Stimulated activated naive CD8-positive, alpha-beta T cell treated with anti-CD3 and anti-CD28 coated beads, Interleukin-15, amount 100 ng/mL, for 72 hours (primary cell): ENCODE measurements around the gene SASH1.

Experiments used
- ATAC-seq: fragments of 150-1000 bp; cut with Tn5 transposase; 2 replicates; pipeline ENCODE4 v1.10.0; 2021; ENCODE audit warnings: mild to moderate bottlenecking, moderate library complexity
- DNase-seq, 2 donors: peaks; one replicate each; pipeline ENCODE4 v3.0.0; 2021 to 2022
- H3K27ac Mint-ChIP-seq, 2 donors: one replicate each; pipeline ENCODE4 v1.8.0; 2022; ENCODE audit warnings: mild to moderate bottlenecking in 2 of 2, mixed read lengths in 2 of 2, moderate library complexity in 2 of 2
- H3K27me3 Mint-ChIP-seq: one replicate; pipeline ENCODE4 v1.8.0; 2022; ENCODE audit warnings: mixed read lengths
- H3K4me1 Mint-ChIP-seq: one replicate; pipeline ENCODE4 v1.8.0; 2022; ENCODE audit warnings: mild to moderate bottlenecking, mixed read lengths
- H3K4me3 Mint-ChIP-seq, 2 donors: one replicate each; pipeline ENCODE4 v1.8.0; 2022; ENCODE audit warnings: mild to moderate bottlenecking in 2 of 2, mixed read lengths in 2 of 2, moderate library complexity in 1 of 2
- H3K9me3 Mint-ChIP-seq, 2 donors: one replicate each; pipeline ENCODE4 v1.8.0; 2022; ENCODE audit warnings: mixed read lengths in 2 of 2

SASH1 gene

GRCh38 chr6:148443798-148444560, 101.3 kb downstream of the SASH1 start:
- peaks cover 28% of the 10 kb centered on the region for H3K4me1 Mint-ChIP-seq
- no peak overlapping the region for H3K27ac Mint-ChIP-seq
- H3K9me3 Mint-ChIP-seq = no peaks in the 10 kb centered on the region
- DNase-seq (no peak), ATAC-seq (no peak)
- H3K4me3 Mint-ChIP-seq = no peak overlapping the region
- H3K27me3 Mint-ChIP-seq = peaks cover 61% of the 10 kb centered on the region

- Mint-ChIP-seq H3K9me3 (no peaks in the 10 kb centered on the region), H3K27me3 (peaks cover 56% of the 10 kb centered on the region), H3K27ac (no peak overlapping the region), H3K4me1 (peaks cover 29% of the 10 kb centered on the region), H3K4me3 (no peak overlapping the region)
- DNase-seq (no peak), ATAC-seq (no peak)
These were observed 102.5 kb downstream of the SASH1 start for GRCh38 chr6:148445116-148445515.

- Mint-ChIP-seq H3K4me3 (no peak overlapping the region), H3K4me1 (peaks cover 29% of the 10 kb centered on the region), H3K9me3 (no peaks in the 10 kb centered on the region), H3K27ac (no peak overlapping the region), H3K27me3 (peaks cover 56% of the 10 kb centered on the region)
- DNase-seq (no peak), ATAC-seq (no peak)
These were observed 103.0 kb downstream of the SASH1 start for GRCh38 chr6:148445620-148446019.

- Mint-ChIP-seq H3K4me3 (no peak overlapping the region), H3K27ac (no peak overlapping the region), H3K4me1 (peaks cover 25% of the 10 kb centered on the region), H3K9me3 (no peaks in the 10 kb centered on the region), H3K27me3 (peaks cover 61% of the 10 kb centered on the region)
- no peak for ATAC-seq
- no peak for DNase-seq
These were observed 104.0 kb downstream of the SASH1 start for GRCh38 chr6:148446681-148447080.

GRCh38 chr6:148447521-148448230, 105.0 kb downstream of the SASH1 start:
- Mint-ChIP-seq H3K4me3 (no peak overlapping the region), H3K27ac (no peak overlapping the region), H3K27me3 (peaks cover 62% of the 10 kb centered on the region), H3K4me1 (peaks cover 19% of the 10 kb centered on the region), H3K9me3 (no peaks in the 10 kb centered on the region)
- no peak for ATAC-seq
- DNase-seq = no peak

DNA sequence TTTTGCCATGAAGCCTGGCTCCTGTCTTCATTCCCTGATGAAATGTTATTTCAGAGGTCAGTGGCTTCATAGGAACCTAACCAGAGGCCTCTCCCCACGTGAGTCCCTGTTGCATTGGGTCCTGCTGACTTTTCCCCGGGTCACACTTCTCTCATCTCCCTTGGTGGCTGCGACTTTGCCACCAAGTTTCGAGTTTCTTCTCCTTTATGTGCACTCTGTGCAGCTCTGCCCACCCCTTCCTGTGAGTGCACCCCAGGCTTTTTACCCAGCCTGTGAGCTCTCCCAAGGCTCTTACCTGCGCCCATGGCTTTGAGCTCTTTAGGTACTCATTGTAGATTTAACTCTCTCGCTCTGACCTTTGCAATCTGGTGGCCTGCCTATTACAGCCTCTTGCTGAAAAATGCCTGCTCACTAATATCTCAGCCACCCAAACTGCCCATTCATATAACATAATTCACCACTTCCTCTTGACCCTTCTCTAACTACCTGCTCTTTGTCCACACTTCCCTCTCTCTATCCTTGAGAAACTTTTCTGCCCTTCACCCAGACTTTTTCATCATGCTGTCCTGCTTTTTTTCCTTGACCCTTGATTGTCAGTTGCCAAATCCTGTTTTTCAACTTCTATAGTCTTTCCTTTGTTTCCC, 105.9 kb downstream of the SASH1 start:
- Mint-ChIP-seq H3K27me3 (peaks cover 70% of the 10 kb centered on the region), H3K9me3 (no peaks in the 10 kb centered on the region), H3K27ac (no peak overlapping the region), H3K4me3 (no peak overlapping the region), H3K4me1 (peaks cover 19% of the 10 kb centered on the region)
- ATAC-seq (peak; percentile 72), DNase-seq (peak; percentile 5 to 28)

DNA sequence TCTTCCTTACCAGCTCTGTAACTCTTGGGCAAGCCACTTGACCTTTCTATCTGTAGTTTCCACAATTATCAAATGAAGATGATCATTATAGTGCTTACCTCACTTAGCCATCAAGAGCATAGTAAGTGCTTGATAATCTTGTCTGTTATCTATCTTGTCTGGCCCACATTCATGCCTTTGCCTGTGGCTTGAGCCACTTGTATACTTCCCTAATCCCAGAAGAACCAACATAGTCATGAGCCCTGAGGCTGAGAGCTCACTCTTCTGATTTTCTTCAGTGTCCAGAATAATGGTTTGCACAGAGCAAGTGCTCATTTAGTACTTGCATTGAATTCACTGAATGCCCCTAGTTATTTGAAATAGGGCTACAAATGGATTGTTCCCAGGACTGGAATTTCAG, 108.2 kb downstream of the SASH1 start:
- H3K4me3 Mint-ChIP-seq = no peak overlapping the region
- H3K4me1 Mint-ChIP-seq = peaks cover 19% of the 10 kb centered on the region
- ATAC-seq = no peak

DNA sequence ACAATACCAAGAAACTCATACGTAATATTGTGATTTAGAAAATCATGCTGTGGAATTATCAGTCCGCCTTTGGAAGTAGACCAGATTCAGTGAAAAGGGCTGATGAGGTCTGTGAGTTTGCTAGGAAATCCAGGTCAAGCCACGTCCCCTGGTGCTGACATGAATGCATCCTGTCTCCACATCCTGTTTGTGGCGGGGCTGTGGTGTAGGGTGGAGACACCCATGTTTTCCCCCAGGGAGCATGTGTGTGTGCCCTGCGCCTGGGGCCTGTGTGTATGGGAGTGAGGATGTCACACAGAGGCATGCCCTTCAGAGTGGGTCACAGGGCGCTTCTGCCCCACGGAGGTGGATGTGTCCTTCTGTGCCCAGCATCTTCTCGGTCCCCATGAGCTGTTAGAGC, 109.1 kb downstream of the SASH1 start:
- Mint-ChIP-seq H3K4me3 (no peak overlapping the region), H3K27ac (no peak overlapping the region), H3K9me3 (no peaks in the 10 kb centered on the region), H3K4me1 (peaks cover 19% of the 10 kb centered on the region), H3K27me3 (peaks cover 72% of the 10 kb centered on the region)
- peak in 1 of 2 donors; percentile 60 for DNase-seq
- ATAC-seq = peak; percentile 88

More for the DNA sequence above, 108.2 kb downstream of the SASH1 start:
- Mint-ChIP-seq H3K27me3 (peaks cover 69% of the 10 kb centered on the region), H3K9me3 (no peaks in the 10 kb centered on the region), H3K27ac (no peak overlapping the region)
- DNase-seq = no peak

DNA sequence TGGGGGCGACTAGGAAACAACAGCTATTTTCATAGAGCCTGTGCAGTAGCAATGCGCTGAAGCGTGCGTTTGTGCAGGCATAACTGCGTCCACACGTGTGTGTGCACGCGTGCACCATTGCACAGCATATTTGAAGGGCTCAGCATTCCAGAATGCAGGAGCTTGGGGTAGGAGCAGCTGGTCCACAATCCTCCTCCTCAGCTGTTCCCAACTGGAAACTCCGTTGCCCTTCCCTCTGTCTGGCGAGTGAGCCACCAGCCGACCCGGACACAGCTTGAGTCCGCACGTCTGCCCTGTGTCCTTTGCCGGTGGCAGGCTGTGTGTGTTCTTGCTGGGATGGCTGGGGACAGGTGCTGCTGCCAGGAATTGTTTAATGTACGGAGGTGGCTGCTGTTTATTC, 110.2 kb downstream of the SASH1 start:
- peaks cover 66% of the 10 kb centered on the region for H3K27me3 Mint-ChIP-seq
- H3K4me3 Mint-ChIP-seq = no peak overlapping the region
- H3K4me1 Mint-ChIP-seq = peaks cover 18% of the 10 kb centered on the region
- DNase-seq (no peak), ATAC-seq (no peak)
- H3K27ac Mint-ChIP-seq = no peak overlapping the region
- H3K9me3 Mint-ChIP-seq = no peaks in the 10 kb centered on the region

- H3K9me3 Mint-ChIP-seq = no peaks in the 10 kb centered on the region
- H3K4me3 Mint-ChIP-seq = no peak overlapping the region
- DNase-seq (no peak), ATAC-seq (no peak)
- H3K4me1 Mint-ChIP-seq = peaks cover 8% of the 10 kb centered on the region
- H3K27ac Mint-ChIP-seq = no peak overlapping the region
- peaks cover 55% of the 10 kb centered on the region for H3K27me3 Mint-ChIP-seq
These were observed 111.3 kb downstream of the SASH1 start for GRCh38 chr6:148453906-148454305.

DNA sequence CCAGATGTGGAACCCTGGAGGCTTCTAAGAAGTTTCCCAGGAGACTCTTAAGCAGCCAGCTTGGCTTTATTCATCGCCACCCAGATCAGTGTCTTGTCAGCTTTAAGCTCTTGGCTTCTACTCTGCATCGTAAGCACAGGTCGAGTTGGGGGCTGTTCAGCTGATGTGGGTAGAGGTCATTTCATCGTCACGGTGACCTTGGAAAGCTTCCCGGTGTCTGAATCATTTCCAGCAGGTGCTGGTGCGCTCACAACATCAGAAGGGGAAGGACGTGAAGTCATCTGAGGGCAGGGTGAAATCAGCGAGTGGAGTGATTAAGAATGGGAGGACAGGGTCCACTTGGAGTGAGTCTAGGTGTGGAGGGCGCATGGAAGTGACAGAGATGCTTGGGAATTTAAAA, 112.6 kb downstream of the SASH1 start:
- peaks cover 49% of the 10 kb centered on the region for H3K27me3 Mint-ChIP-seq
- H3K27ac Mint-ChIP-seq = no peak overlapping the region
- H3K9me3 Mint-ChIP-seq = no peaks in the 10 kb centered on the region
- ATAC-seq = no peak
- peaks cover 7% of the 10 kb centered on the region for H3K4me1 Mint-ChIP-seq
- no peak overlapping the region for H3K4me3 Mint-ChIP-seq
- no peak for DNase-seq

- H3K4me3 Mint-ChIP-seq = no peak overlapping the region
- no peaks in the 10 kb centered on the region for H3K9me3 Mint-ChIP-seq
These were observed 113.3 kb downstream of the SASH1 start for GRCh38 chr6:148455674-148456558.

GRCh38 chr6:148457137-148457842, 114.7 kb downstream of the SASH1 start:
- no peak overlapping the region for H3K4me3 Mint-ChIP-seq
- no peaks in the 10 kb centered on the region for H3K4me1 Mint-ChIP-seq
- no peak overlapping the region for H3K27ac Mint-ChIP-seq
- H3K27me3 Mint-ChIP-seq = peaks cover 33% of the 10 kb centered on the region
- H3K9me3 Mint-ChIP-seq = no peaks in the 10 kb centered on the region
- DNase-seq = no peak
- peak; percentile 63 for ATAC-seq

More at GRCh38 chr6:148455674-148456558, 113.3 kb downstream of the SASH1 start:
- Mint-ChIP-seq H3K27me3 (peaks cover 42% of the 10 kb centered on the region), H3K27ac (peak overlapping the region in 1 of 2 donors; percentile 75), H3K4me1 (peaks cover 7% of the 10 kb centered on the region)
- DNase-seq (no peak), ATAC-seq (no peak)

DNA sequence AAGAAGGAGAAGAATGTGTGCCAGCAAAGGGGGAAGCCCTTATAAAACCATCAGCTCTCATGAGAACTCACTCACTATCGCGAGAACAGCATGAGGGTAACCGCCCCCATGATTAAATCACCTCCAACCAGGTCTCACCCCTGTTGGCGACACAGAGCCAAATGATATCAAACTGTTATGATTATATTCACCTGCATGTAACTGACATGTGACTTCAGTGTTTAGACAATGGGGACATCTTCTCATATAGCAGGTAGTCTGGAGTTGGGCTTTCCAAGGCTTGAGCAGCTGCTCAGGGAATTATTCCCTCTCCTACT, 115.2 kb downstream of the SASH1 start:
- no peaks in the 10 kb centered on the region for H3K9me3 Mint-ChIP-seq
- DNase-seq (no peak), ATAC-seq (no peak)
- no peak overlapping the region for H3K4me3 Mint-ChIP-seq
- no peaks in the 10 kb centered on the region for H3K4me1 Mint-ChIP-seq
- no peak overlapping the region for H3K27ac Mint-ChIP-seq
- peaks cover 32% of the 10 kb centered on the region for H3K27me3 Mint-ChIP-seq

- Mint-ChIP-seq H3K27ac (no peak overlapping the region), H3K9me3 (no peaks in the 10 kb centered on the region), H3K4me3 (no peak overlapping the region), H3K4me1 (no peaks in the 10 kb centered on the region), H3K27me3 (peaks cover 17% of the 10 kb centered on the region)
- ATAC-seq (no peak), DNase-seq (no peak)
These were observed 116.6 kb downstream of the SASH1 start for GRCh38 chr6:148459238-148459637.
